Nucleus accumbens (tissue), 56 donors: Measurements from ENCODE around the gene ZFP62.
"Not testable (repeated sequence)": the region's sequence is repeated elsewhere in the genome, so short reads cannot be mapped to it uniquely, and the experiment has no call there.

Source experiments
- DNase-seq, 56 donors: peaks; one replicate each; lab custom pipeline; 2025; lab: John Stamatoyannopoulos, UW

Gene ZFP62

DNA sequence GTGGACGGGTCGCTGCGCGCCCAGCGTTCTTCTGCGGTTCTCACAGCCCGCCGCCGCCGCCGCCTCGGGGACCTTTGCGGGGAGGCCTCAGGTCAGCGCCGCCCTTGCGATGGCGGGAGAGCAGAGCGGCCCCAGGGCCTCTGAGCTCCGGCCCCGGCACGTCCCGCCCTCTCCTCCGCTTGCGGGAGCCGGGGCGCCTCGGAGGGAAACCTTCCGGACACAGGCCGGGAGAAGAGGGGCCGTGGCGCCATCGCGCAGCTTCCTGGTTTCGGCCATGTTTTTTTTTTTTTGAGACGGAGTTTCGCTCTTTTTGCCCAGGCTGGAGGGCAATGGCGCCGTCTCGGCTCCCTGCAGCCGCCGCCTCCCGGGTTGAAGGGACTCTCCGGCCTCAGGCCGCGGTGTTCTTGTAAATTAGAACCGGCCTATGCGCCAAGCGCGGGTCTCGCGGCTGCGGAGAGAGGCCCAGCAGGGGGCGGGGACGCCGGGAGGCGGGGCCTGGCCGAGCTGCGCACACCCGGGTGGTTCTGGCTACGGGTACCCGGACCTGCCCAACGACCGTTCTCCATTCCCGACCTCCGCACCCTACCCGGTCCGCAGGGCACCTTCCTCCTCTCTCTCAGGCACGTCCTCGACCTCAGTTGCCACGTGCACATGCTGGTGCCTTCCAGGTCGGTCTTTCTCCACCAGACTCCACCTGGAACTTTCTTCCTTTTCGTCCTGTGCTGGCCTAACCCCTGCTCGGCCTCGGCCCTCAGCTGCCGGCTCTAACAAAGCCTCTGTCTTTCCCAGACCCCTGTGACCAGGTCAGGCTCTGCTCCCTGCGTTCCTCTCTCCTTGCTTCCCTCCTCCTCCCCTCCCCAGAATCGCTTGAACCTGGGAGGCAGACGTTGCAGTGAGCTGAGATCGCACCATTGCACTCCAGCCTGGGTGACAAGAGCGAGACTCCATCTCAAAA is 29.7 kb downstream of the ZFP62 start:
- DNase-seq = peak in 54 of 56 donors; percentile 44 to 90 (median 78)

GRCh38 chr5:180830253-180831138 is 30.6 kb downstream of the ZFP62 start:
- DNase-seq = peak in 51 of 56 donors; percentile 25 to 84 (median 64)

DNA sequence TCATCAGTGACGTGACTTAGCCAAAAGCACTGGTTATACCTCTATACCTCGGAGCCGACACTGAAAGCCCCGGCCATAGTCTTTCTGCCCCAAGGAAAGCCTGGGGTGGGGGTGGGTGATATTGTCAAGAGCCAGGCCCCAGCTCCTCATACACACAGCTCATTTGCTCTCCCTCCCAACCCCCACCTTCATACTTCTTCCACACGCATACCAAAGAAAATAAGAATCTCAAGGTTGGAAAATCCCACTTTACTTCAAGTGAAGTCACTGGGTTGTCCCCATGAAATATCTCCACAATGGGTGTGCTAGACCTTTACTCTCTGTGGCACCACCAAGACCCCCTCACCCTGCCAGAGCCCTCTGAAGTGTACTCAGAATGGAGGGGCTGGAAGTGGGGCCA is 31.4 kb downstream of the ZFP62 start:
- no peak for DNase-seq

DNA sequence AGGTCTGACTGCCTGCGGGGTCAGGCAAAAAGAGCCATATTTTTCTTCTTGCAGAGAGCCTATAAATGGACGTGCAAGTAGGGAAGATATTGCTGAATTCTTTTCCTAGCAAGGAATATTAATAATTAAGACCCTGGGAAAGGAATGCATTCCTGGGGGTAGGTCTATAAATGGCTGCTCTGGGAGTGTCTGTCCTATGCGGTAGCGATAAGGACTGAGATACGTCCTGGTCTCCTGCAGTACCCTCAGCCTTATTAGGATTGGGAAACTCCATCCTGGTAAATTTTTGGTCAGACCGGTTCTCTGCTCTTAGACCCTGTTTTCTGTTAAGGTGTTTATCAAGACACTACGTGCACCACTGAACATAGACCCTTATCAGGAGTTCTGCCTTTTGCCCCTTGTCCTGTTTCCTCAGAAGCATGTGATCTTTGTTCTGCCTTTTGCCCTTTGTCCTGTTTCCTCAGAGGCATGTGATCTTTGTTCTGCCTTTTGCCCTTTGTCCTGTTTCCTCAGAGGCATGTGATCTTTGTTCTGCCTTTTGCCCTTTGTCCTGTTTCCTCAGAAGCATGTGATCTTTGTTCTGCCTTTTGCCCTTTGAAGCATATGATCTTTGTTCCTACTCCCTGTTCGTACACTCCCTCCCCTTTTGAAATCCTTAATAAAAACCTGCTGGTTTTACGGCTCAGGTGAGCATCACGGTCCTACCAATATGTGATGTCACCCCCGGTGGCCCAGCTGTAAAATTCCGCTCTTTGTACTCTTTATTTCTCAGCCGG is 32.1 kb downstream of the ZFP62 start:
- not testable (repeated sequence) for DNase-seq

DNA sequence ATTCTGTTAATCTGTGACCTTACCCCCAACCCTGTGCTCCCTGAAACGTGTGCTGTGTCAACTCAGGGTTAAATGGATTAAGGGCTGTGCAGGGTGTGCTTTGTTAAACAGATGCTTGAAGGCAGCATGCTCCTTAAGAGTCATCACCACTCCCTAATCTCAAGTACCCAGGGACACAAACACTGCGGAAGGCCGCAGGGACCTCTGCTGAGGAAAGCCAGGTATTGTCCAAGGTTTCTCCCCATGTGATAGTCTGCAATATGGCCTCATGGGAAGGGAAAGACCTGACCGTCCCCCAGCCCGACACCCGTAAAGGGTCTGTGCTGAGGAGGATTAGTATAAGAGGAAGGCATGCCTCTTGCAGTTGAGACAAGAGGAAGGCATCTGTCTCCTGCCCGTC is 33.7 kb downstream of the ZFP62 start:
- not testable (repeated sequence) for DNase-seq

DNA sequence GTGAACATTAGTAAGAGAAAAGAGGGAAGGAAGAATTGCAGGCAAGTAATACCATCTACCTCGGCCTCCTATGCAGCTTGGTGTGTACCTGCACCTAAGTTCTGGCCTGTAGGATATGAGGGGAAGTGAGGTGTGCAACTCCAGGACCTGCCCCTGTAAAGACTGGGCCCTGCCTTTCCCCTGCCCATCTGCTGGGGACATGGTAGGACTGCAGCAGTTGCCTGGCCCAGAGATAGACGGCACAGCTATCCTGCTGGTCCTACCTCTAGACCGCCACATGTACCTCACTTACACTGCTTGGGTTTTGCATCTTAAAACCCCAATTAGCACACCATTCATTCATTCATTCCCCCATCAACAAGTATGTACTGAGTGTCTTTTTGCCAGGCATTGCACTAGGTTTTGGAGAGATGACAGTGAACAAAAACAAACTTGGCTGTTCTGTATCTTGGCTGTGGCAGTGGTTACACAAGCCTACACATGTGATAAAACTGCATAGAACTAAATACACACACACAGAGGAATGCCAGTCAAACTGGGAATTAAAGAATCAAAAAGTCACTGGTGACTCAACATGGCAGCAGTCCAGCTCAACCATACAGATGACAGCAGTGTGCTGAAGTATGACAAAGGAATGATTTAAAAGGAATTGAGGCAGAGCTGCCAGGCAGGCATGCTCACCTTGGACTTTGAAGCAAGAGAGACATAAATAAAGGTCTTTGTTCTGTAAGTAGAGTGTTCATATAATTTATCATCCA is 35.1 kb downstream of the ZFP62 start:
- peak in 4 of 56 donors; percentile 13 to 48 (median 20) for DNase-seq

DNA sequence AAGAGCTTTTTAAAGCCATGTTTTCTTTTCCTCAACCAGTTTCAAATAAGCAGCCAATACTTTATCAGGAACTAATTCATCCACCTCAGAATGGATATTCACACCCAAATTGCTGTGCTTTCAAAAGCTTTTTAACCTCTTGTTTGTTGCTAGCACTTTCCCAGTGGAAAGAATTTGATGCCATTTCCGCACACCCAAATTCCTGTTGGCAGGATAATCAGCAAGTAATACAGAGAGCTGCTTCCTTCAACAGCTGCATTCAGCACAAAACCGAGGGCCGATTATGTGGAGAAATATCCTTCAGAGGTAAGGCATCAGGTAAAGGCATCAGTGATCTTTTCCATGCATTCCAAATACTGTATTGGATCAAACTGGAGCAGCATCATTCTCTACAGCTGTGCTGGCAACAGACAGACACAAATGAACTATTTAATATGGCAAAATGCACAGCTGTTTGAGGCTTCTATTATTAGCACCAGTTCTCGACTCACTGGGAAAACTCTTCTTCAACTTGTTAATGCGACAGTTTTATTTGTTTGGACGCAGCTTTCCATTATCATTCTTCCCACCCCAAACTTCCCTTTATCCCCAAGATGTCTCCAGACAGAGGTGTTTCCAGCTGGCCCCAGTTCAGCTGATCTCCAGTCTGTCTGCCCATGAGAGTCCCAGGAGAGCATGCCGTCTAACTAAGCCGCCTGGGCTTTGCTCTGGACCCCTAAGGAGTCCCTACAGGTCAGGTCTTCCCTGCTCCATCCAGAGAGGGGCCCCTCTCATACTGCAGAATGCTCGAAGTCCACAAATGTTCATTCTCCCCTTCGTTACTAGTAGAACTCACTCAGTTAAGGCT is 36.2 kb downstream of the ZFP62 start:
- no peak for DNase-seq

GRCh38 chr5:180823940-180824629 is 37.0 kb downstream of the ZFP62 start:
- no peak for DNase-seq

DNA sequence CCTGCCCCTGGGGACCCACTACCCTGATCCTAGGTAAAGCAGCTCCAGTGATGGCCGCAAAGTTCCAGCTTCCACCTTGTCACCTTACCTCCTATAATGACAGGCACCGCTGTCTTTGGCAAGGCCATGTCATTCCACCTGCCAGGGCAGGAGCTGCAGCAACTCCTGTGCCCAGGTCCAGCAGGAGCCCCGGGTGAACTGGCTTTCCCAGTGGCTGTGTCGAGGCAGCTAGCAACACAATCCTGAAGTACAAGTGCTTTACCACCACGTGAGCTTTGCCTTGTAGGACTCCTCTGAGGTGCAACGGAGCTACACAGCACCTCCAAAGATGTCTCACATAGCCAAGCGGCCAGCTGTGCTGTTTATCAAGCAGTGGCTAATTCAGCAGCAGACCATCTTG is 37.7 kb downstream of the ZFP62 start:
- DNase-seq = no peak

DNA sequence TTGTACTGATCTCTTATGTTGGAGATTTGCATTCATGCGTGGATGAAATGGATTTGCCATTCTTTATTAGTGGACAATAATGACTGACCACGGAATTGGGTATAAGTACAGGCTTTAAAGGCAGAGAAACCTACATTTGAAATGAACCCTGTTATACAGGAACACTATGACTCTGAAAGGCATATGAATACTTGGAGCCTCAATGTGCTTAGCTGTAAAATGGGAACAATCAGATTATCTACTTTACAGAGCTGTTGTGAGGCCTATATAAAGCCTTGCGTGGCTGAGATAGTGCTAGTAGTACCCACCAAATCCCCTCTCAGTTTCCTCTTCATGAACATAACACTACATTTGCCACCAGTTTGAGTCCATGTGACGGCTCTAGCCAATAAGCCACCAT is 39.5 kb downstream of the ZFP62 start:
- no peak for DNase-seq

DNA sequence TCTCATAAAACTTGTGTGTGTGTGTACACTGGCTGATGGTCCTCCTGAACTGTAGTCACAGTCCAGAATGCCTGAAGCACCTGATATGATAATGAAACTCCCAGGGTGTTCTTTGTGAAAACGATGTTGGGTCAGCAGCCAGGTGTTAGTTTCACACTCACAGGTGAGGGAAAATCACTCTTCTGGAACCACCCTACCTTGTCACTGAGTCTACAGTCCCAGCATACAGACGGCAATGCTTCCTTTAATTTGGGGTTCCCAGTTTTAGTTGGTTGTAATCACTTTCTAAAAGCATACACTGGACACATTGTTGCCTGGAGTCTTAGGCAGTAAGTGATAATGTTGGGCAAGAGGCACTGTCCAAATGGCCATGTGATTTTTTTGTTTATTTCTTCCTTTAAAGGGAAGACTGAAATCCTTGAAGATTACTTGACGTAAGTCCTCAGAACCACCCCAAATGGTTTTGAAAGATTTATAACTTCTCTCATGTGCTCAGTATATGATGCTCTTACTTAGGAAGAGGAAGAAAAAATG is 40.2 kb downstream of the ZFP62 start:
- no peak for DNase-seq

- no peak for DNase-seq
Observed at GRCh38 chr5:180818677-180819341, 42.3 kb downstream of the ZFP62 start.

DNA sequence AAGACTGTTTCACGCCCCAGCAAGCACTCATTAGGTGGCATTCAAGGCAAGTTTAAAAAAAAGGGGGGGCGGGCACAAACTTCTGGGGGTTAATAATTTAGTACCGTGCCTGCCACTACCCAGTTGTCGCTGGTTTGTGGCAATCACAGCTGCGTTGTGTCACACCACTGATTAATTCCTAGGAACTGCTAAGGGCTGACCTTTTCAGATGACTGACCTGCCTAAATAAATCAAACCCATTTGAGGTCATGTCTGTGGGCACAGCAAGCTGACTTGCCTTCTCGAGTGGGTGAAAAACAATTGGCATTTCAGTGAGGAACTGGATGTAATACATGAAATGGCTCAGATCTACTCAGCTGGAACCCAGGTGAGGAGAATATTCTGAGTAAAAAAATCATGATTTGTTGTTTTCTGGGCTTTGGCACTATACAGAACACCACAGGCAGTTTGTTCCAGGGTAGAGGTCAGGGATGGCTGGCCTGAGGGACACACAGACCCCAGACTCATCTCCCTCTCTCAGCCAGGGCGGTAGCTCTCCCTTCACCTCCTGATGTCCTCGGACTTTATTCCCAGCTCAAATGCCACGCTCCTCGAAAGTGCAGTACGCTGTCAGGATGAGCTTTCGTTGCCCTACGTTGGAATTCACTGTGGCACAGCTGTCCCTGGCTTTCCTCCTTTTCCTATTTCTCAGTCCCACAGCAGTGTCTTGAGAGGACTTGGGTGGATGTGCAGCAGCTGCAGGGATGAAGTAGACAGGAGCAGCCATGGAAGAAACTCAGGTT is 43.0 kb downstream of the ZFP62 start:
- DNase-seq = no peak

- no peak for DNase-seq
Observed at GRCh38 chr5:180816608-180817534, 44.2 kb downstream of the ZFP62 start.

DNA sequence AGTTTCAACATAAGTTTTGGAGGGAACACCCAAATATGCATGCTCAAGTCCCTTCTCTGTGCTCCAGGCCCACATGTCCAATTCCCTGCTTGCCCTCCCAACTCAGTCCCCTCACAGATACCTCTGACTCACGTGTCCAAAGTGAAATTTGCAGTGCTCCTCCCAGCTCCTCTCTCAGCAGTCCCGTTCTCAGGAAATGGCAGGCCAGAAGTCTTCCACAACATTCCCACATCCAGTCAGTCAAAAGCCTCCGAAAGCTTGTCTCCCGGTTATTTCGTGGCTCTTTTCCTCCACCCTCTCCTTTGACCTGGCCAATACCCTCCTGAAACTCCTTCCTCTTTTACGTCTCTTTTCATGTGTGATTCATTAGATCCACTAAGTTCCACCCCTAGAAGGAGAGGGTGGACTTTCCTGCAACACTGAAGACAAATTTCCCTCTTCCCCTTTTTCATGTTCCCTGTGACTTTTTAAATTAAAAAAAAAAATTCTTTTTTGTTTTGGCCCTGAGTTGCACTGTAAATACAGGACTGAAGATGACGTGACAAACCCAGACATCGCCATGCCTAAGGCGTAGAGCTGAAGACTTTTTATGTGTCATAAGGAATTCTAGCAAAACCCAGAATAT is 45.7 kb downstream of the ZFP62 start:
- DNase-seq = no peak
